Measurements from ENCODE around the gene CCDC169. TPM values are rescaled to one million over a fixed set of nuclear protein-coding genes. Genes with fewer than 3 reads are reported as not detected.

The CCDC169 gene
- total RNA-seq, 1 donor from 2014 or later: 3.2 TPM

DNA sequence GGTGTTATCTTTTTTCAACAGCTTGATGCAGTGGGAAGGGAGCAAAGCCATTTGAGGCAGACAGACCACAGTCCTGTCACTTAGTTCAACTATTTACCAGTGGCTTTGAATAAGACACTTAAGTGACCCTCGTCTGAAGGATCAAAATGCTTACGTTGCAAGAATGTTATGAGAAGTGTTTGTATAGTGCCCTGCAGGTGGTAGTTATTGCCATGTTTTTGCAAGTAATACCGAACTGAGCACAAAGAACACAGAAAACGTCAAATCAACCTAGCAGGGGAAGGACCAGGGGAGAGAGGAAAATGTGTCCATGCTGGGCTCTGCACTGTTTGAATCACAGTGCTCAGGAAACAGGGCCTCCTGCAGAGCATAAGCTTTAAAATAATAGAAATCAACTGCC is 86.0 kb downstream of the CCDC169 start:
- TF ChIP-seq, protein P1, sequence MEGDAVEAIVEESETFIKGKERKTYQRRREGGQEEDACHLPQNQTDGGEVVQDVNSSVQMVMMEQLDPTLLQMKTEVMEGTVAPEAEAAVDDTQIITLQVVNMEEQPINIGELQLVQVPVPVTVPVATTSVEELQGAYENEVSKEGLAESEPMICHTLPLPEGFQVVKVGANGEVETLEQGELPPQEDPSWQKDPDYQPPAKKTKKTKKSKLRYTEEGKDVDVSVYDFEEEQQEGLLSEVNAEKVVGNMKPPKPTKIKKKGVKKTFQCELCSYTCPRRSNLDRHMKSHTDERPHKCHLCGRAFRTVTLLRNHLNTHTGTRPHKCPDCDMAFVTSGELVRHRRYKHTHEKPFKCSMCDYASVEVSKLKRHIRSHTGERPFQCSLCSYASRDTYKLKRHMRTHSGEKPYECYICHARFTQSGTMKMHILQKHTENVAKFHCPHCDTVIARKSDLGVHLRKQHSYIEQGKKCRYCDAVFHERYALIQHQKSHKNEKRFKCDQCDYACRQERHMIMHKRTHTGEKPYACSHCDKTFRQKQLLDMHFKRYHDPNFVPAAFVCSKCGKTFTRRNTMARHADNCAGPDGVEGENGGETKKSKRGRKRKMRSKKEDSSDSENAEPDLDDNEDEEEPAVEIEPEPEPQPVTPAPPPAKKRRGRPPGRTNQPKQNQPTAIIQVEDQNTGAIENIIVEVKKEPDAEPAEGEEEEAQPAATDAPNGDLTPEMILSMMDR (conservative IDR thresholded peaks at IDR 0.05; ENCODE audit: low read depth, low read length): no peak
- no peak overlapping the region for H3K4me3 ChIP-seq (ENCODE audit: low read depth, low read length)
- DNase-seq (ENCODE audit: low read depth): no peak

DNA sequence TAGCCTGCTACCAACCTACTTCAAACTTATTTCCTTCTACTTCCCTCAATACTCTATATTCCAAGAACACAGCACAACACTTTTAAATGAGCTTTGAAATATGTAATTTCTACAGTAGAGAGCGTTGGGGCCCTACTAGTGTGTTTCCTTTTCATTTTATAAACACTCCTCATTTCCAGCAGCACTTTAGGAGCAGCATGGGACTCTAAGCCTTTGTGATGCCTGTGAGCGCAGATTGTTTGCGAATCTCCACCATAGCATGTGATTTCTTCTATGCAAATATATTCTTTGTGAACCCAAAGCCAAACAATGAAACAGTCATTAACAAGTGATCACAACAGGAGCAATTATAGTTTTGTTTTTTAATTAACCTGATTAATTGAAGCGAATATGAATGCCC is 86.9 kb downstream of the CCDC169 start:
- no peak for DNase-seq (ENCODE audit: low read depth)
- TF ChIP-seq, protein P1 (conservative IDR thresholded peaks at IDR 0.05; ENCODE audit: low read depth, low read length): no peak
- no peak overlapping the region for H3K4me3 ChIP-seq (ENCODE audit: low read depth, low read length)

DNA sequence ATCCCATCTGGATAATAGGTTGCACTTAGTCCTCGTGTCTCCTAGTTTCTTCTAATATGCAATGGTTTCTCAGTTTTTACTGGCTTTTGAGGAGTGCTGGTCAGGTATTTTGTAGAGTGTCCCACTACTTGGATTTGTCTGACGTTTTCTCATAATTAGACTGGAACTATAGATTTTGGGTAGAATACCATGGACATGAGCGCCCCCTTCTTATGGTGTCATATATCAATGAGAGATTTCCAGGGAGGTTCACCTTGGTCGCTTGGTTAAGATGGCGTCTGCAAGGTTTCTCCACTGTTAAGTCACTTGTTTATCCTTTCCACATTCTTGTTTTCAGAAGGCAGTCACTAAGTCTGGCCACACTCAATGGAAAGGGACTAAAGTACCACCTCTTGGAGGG is 89.9 kb downstream of the CCDC169 start:
- no peak overlapping the region for H3K4me3 ChIP-seq (ENCODE audit: low read depth, low read length)
- TF ChIP-seq, protein P1 (conservative IDR thresholded peaks at IDR 0.05; ENCODE audit: low read depth, low read length): no peak
- no peak for DNase-seq (ENCODE audit: low read depth)

DNA sequence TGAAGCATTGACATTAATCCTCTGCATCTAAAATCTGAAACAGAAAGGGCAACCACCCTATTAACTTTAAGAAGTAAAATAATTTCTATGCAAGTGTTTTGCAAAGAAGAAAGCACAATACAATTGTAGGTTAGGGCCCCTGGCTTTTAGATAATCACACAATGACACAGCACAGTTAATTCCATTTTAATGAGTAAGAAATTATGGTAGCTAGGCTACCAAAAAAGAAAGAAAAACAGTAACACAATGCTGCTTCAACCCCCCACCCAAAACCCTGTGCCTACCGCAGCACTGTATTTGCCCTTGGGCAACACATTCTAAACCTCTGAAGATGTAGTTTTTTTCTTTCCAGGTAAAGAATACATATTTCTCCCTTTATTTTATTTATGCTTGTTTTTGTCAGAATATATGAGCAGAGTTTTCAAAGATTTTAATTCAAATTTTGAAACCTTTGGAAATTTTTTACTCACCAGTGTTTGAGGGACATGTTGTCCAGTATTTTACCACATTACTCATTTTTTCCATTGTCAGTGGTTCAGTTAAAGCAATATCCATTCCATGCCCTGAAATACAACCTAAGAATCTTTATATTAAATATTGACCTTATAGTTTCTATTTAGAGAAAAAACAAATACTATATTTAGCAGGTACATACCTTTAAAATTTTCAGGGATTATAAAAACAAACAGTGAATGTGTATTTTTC is 104.3 kb downstream of the CCDC169 start:
- DNase-seq (ENCODE audit: low read depth): peak; percentile 49
- TF ChIP-seq, protein P1 (conservative IDR thresholded peaks at IDR 0.05; ENCODE audit: low read depth, low read length): no peak
- no peak overlapping the region for H3K4me3 ChIP-seq (ENCODE audit: low read depth, low read length)

DNA sequence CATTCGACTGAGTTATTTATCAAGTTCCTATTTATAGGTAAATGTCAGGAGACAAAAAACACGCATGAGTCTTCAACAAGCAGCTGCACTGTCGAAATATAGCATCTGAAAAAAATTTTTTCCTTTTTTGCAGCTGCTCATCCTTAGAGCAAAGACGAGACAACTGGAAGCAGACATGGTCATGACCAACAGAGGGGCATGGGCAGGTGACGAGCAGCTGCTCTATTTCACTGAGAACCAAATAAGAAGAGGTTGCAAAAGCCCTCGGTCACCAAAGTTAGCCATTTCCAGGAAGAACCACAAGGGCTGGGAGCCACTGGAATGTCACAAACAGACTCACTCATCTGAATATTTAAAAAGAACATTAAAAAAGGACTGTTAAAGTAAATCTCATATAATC is 105.4 kb downstream of the CCDC169 start:
- TF ChIP-seq, protein P1 (conservative IDR thresholded peaks at IDR 0.05; ENCODE audit: low read depth, low read length): no peak
- H3K4me3 ChIP-seq (ENCODE audit: low read depth, low read length): no peak overlapping the region
- DNase-seq (ENCODE audit: low read depth): no peak

DNA sequence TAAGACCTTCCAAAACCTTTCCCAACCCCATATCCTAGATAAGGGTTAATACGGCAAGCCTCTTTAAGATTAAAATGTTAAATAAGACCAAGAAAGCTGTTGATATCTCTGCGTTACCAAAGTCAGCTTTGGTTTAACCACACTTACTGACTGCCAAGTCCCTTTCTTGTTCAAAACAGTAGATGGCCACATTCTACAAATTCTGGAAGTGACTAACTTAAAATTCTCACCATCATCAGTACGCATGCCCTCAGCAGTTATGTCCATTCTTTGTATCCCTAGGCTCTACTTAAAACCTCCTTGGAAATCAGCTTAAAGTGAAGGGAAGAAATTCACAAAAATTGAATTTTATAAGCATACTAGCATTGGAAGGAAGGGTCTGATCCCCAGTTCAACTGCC is 106.8 kb downstream of the CCDC169 start:
- TF ChIP-seq, protein P1 (conservative IDR thresholded peaks at IDR 0.05; ENCODE audit: low read depth, low read length): no peak
- no peak for DNase-seq (ENCODE audit: low read depth)
- no peak overlapping the region for H3K4me3 ChIP-seq (ENCODE audit: low read depth, low read length)

DNA sequence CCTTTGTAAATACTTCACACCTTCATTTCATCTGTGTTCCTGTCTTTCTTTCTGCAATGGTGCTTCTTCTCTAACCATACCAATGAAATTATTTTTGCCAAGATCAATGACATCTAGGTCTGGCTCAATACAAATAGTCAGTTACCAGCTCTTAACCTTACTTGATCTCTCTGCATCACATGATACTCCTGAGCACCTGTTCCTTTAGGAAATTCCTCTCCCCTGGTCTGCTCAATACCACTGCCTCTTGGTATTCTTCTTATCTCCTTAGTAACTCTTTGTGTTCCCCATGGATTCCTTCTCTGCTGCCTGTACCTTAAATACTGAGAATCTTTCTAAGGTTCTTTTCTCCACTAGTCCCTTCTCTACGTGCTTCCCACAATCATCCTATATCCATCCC is 109.2 kb downstream of the CCDC169 start:
- no peak overlapping the region for H3K4me3 ChIP-seq (ENCODE audit: low read depth, low read length)
- DNase-seq (ENCODE audit: low read depth): no peak
- TF ChIP-seq, protein P1 (conservative IDR thresholded peaks at IDR 0.05; ENCODE audit: low read depth, low read length): no peak
